Measurements from ENCODE around the gene IL37. TPM values are rescaled to one million over a fixed set of nuclear protein-coding genes. Genes with fewer than 3 reads are reported as not detected.

IL37 gene
- total and polyA plus RNA-seq, 2 experiments from 2014 or later, result not detected

GRCh38 chr2:112893752-112894151 lies 17.2 kb upstream of the IL37 start:
- Histone ChIP-seq H3K27me3 (ENCODE audit: insufficient read depth) (no peaks in the 10 kb centered on the region), H3K4me1 (ENCODE audit: insufficient read depth) (no peaks in the 10 kb centered on the region), H3F3A (replicated peaks; ENCODE audit: low read depth) (no peaks in the 10 kb centered on the region), H4K20me1 (replicated peaks; ENCODE audit: insufficient read depth) (no peaks in the 10 kb centered on the region), H3K36me3 (ENCODE audit: insufficient read depth) (no peaks in the 10 kb centered on the region), H3K27ac (ENCODE audit: low read depth) (no peak overlapping the region), H3K4me3 (no peak overlapping the region), H3K4me2 (no peak overlapping the region), H3K9me2 (ENCODE audit: insufficient read depth) (no peaks in the 10 kb centered on the region), H2AFZ (no peak overlapping the region), H3K79me2 (replicated peaks; ENCODE audit: insufficient read depth) (no peaks in the 10 kb centered on the region)
- Mint-ChIP-seq H3K9me3 (no peaks in the 10 kb centered on the region), H3K27me3 (ENCODE audit: insufficient read depth, low read depth, poor library complexity) (no peaks in the 10 kb centered on the region), H3K4me1 (no peaks in the 10 kb centered on the region), H3K36me3 (ENCODE audit: low read depth) (no peaks in the 10 kb centered on the region), H3K27ac (no peak overlapping the region), H3K4me3 (no peak overlapping the region)
- DNase-seq (ENCODE audit: low spot score) (no peak), ATAC-seq (no peak)
- no peak for TF ChIP-seq STAT1 (IDR thresholded peaks at IDR 0.05; ENCODE audit: unreplicated experiment)
- TF ChIP-seq ZNF331 (CRISPR knock-in tag; IDR thresholded peaks at IDR 0.05; ENCODE audit: low read depth), result no peak
- TF ChIP-seq ZNF462 (CRISPR knock-in tag; IDR thresholded peaks at IDR 0.05), result no peak
- no peak for TF ChIP-seq POLR2AphosphoS5 (IDR thresholded peaks at IDR 0.05; ENCODE audit: low read depth)
- no peak for TF ChIP-seq ZNF114 (CRISPR knock-in tag; IDR thresholded peaks at IDR 0.05)
- no peak for TF ChIP-seq REST (IDR thresholded peaks at IDR 0.05; ENCODE audit: unreplicated experiment)
- TF ChIP-seq ETS1 (IDR thresholded peaks at IDR 0.05), result no peak
- no peak for TF ChIP-seq CTCF (conservative IDR thresholded peaks at IDR 0.05; ENCODE audit: low read depth in 2 of 2)
- no peak for TF ChIP-seq NANOG (IDR thresholded peaks at IDR 0.05; ENCODE audit: borderline replicate concordance)
- TF ChIP-seq JUNB (IDR thresholded peaks at IDR 0.05; ENCODE audit: unreplicated experiment), result no peak
- no peak for TF ChIP-seq CREB1 (CRISPR knock-in tag; IDR thresholded peaks at IDR 0.05; ENCODE audit: low read depth)
- no peak for TF ChIP-seq EZH2phosphoT487 (IDR thresholded peaks at IDR 0.05; ENCODE audit: unreplicated experiment)
- TF ChIP-seq EZH2 (IDR thresholded peaks at IDR 0.05; ENCODE audit: low read depth, unreplicated experiment), result no peak
